Neural cell (in vitro differentiated cells): ENCODE data around the gene GPR152. TPM values are rescaled to one million over a fixed set of nuclear protein-coding genes. Genes with fewer than 3 reads are reported as not detected.

Source experiments
- H2AFZ ChIP-seq: fragments of 200-600, 300-800 bp; sonication (generic), shearing (Covaris generic); 2 replicates; pipeline ENCODE4 v1.6.0; 2014; ENCODE audit warnings: low read depth, mild to moderate bottlenecking, antibody characterized with exemption, low read length, moderate library complexity
- H3F3A ChIP-seq: fragments of 200-600 bp; shearing (Covaris generic); 2 replicates; pipeline ENCODE4 v1.6.1; 2016; ENCODE audit warnings: mild to moderate bottlenecking, moderate library complexity, mixed read lengths, antibody characterized with exemption, low read length; ENCODE audit not compliant: insufficient read depth, poor library complexity, severe bottlenecking
- H3K27ac ChIP-seq: fragments of 200-600, 300-800 bp; sonication (generic), shearing (Covaris generic); 2 replicates; pipeline ENCODE4 v1.5.1; 2014; ENCODE audit warnings: mild to moderate bottlenecking, low read length, moderate library complexity
- H3K27me3 ChIP-seq: fragments of 300-800, 200-600 bp; sonication (generic), shearing (Covaris generic); 2 replicates; pipeline ENCODE4 v1.6.0; 2014; ENCODE audit warnings: mild to moderate bottlenecking, low read depth, low read length, moderate library complexity; ENCODE audit not compliant: insufficient read depth
- H3K36me3 ChIP-seq: fragments of 300-800, 200-600 bp; sonication (generic), shearing (Covaris generic); 2 replicates; pipeline ENCODE4 v1.5.1; 2014; ENCODE audit warnings: mild to moderate bottlenecking, antibody characterized with exemption, low read length, moderate library complexity; ENCODE audit not compliant: insufficient read depth
- H3K4me2 ChIP-seq: fragments of 300-800, 200-600 bp; sonication (generic), shearing (Covaris generic); 2 replicates; pipeline ENCODE4 v1.6.0; 2014; ENCODE audit warnings: mild to moderate bottlenecking, low read length
- H3K4me3 ChIP-seq: fragments of 300-800, 200-600 bp; sonication (generic), shearing (Covaris generic); 2 replicates; pipeline ENCODE4 v1.5.1; 2014; ENCODE audit warnings: mild to moderate bottlenecking, low read length, moderate library complexity
- H3K79me2 ChIP-seq: fragments of 200-600 bp; shearing (Covaris generic); replicated peaks from 2 replicates; pipeline ENCODE4 v1.6.0; 2014; ENCODE audit warnings: mild to moderate bottlenecking, low read length, moderate library complexity; ENCODE audit not compliant: insufficient read depth
- H3K9ac ChIP-seq: fragments of 300-800, 200-600 bp; sonication (generic), shearing (Covaris generic); 2 replicates; pipeline ENCODE4 v1.6.1; 2016; ENCODE audit warnings: mild to moderate bottlenecking, low read length, mixed read lengths
- H3K9me2 ChIP-seq: fragments of 200-600 bp; shearing (Covaris generic); 2 replicates; pipeline ENCODE4 v1.6.1; 2016; ENCODE audit warnings: mild to moderate bottlenecking, low read length, mixed read lengths; ENCODE audit not compliant: insufficient read depth
- H3K9me3 ChIP-seq: fragments of 200-600, 300-800 bp; sonication (generic), shearing (Covaris generic); 2 replicates; pipeline ENCODE4 v1.6.1; 2016; ENCODE audit warnings: mild to moderate bottlenecking, mixed run types, low read length, moderate library complexity, mixed read lengths
- H4K20me1 ChIP-seq: fragments of 200-600 bp; shearing (Covaris generic); 2 replicates; pipeline ENCODE4 v1.6.1; 2016; ENCODE audit warnings: mild to moderate bottlenecking, mixed run types; ENCODE audit not compliant: insufficient read depth
- CTCF ChIP-seq: fragments of 450-650 bp; IDR thresholded peaks from 2 replicates; pipeline ENCODE4 v1.5.1; 2014; ENCODE audit warnings: antibody characterized with exemption, mild to moderate bottlenecking, moderate library complexity; ENCODE audit not compliant: poor library complexity, severe bottlenecking
- EP300 ChIP-seq: fragments of 450-650 bp; conservative IDR thresholded peaks from 2 replicates; pipeline ENCODE4 v1.6.1; 2014; ENCODE audit warnings: antibody characterized with exemption, mild to moderate bottlenecking, moderate library complexity; ENCODE audit not compliant: poor library complexity, severe bottlenecking
- EZH2 ChIP-seq: fragments of 200-600, 300-800 bp; shearing (Covaris generic), sonication (generic); IDR thresholded peaks from 2 replicates; pipeline ENCODE4 v1.6.1; 2014; ENCODE audit warnings: antibody characterized with exemption, low read length, borderline replicate concordance, mild to moderate bottlenecking; ENCODE audit not compliant: insufficient read depth, poor library complexity, severe bottlenecking
- MXI1 ChIP-seq: fragments of 450-650 bp; conservative IDR thresholded peaks from 2 replicates; pipeline ENCODE4 v1.6.1; 2014; ENCODE audit warnings: antibody characterized with exemption, mild to moderate bottlenecking; ENCODE audit not compliant: poor library complexity, severe bottlenecking
- POLR2AphosphoS5 ChIP-seq: IDR thresholded peaks from 2 replicates; pipeline ENCODE4 v1.6.1; 2012
- RAD21 ChIP-seq: fragments of 450-650 bp; conservative IDR thresholded peaks from 2 replicates; pipeline ENCODE4 v1.6.1; 2014; ENCODE audit warnings: antibody characterized with exemption, mild to moderate bottlenecking, moderate library complexity
- SMC3 ChIP-seq: fragments of 450-650 bp; conservative IDR thresholded peaks from 2 replicates; pipeline ENCODE4 v1.6.1; 2014; ENCODE audit warnings: antibody characterized with exemption, mild to moderate bottlenecking, moderate library complexity; ENCODE audit not compliant: poor library complexity
- TAF1 ChIP-seq: IDR thresholded peaks from 2 replicates; pipeline ENCODE4 v1.6.1; 2012; ENCODE audit warnings: low read depth
- polyA plus RNA-seq: library from polyadenylated mRNA; depleted of rRNA; stranded (reverse); fragments of >200 nt; gene quantifications from 2 replicates; pipeline ENCODE4 v1.2.3, GENCODE V29; 2014
- TF ChIP-seq, protein P1 (sequence below): IDR thresholded peaks from 2 replicates; pipeline ENCODE4 v1.6.1; 2012; ENCODE audit warnings: borderline replicate concordance

Gene GPR152
- polyA plus RNA-seq, 1 donor from 2014 or later, result not detected

GRCh38 chr11:67417425-67417824 lies 35.1 kb downstream of the GPR152 start:
- H3K4me2 ChIP-seq, result no peak overlapping the region
- H3K4me3 ChIP-seq, result no peak overlapping the region
- no peaks in the 10 kb centered on the region for H3K9me3 ChIP-seq
- TF ChIP-seq SMC3, result no peak
- no peak for TF ChIP-seq CTCF
- TF ChIP-seq EP300, result no peak
- TF ChIP-seq, protein P1, sequence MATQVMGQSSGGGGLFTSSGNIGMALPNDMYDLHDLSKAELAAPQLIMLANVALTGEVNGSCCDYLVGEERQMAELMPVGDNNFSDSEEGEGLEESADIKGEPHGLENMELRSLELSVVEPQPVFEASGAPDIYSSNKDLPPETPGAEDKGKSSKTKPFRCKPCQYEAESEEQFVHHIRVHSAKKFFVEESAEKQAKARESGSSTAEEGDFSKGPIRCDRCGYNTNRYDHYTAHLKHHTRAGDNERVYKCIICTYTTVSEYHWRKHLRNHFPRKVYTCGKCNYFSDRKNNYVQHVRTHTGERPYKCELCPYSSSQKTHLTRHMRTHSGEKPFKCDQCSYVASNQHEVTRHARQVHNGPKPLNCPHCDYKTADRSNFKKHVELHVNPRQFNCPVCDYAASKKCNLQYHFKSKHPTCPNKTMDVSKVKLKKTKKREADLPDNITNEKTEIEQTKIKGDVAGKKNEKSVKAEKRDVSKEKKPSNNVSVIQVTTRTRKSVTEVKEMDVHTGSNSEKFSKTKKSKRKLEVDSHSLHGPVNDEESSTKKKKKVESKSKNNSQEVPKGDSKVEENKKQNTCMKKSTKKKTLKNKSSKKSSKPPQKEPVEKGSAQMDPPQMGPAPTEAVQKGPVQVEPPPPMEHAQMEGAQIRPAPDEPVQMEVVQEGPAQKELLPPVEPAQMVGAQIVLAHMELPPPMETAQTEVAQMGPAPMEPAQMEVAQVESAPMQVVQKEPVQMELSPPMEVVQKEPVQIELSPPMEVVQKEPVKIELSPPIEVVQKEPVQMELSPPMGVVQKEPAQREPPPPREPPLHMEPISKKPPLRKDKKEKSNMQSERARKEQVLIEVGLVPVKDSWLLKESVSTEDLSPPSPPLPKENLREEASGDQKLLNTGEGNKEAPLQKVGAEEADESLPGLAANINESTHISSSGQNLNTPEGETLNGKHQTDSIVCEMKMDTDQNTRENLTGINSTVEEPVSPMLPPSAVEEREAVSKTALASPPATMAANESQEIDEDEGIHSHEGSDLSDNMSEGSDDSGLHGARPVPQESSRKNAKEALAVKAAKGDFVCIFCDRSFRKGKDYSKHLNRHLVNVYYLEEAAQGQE, result no peak
- no peak for TF ChIP-seq EZH2
- no peak for TF ChIP-seq TAF1
- TF ChIP-seq POLR2AphosphoS5, result no peak
- no peak for TF ChIP-seq MXI1
- no peak for TF ChIP-seq RAD21
- H3K79me2 ChIP-seq, result no peaks in the 10 kb centered on the region
- no peak overlapping the region for H3K27ac ChIP-seq
- no peak overlapping the region for H2AFZ ChIP-seq
- no peaks in the 10 kb centered on the region for H3F3A ChIP-seq
- H3K9me2 ChIP-seq, result no peaks in the 10 kb centered on the region
- peaks cover 23% of the 10 kb centered on the region for H3K27me3 ChIP-seq
- no peak overlapping the region for H3K9ac ChIP-seq
- H3K36me3 ChIP-seq, result no peaks in the 10 kb centered on the region
- no peaks in the 10 kb centered on the region for H4K20me1 ChIP-seq

DNA sequence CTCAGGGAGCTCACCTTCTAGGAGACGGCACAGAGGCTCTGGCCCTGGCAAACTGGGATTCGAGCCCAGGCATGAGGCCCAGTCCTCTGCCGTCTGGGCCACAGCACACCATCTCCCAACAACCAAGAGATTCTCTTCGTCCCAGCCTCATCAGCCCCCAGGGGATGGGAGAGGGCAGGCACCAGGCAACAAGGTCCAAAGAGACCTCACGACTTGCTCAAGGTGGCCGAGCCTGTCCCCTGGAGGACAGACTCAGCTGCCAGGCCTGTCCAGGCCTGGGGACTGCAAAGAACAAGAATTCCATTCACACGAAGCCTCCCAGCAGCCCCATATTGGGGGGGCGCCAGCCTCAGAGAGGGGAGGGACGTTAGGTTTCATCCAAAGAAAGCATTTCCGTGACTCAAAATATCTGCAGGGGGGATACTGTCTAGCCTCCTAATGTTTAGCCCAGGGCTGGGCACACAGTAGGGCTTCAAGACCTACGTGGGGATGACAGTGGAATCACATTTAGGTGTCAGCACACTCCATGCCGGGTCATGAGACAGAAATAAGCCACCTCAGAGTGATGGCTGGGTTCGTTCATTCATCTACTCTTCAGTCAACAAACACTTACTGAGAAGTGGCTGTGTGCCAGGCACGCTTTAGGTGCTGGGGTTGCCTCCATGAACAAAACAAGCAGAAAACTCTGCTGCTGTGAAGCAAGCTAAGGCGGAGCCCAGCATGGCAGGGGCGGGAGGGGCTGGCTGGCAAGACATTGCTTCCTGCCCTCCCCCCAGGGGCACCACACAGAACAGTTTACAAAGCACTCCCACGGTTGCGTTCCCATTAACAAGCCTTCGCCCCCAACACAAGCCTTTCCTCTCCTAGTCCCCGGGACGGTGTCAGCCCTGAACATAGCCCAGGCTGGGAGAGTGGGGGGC lies 35.9 kb downstream of the GPR152 start:
- no peaks in the 10 kb centered on the region for H4K20me1 ChIP-seq
- peaks cover 23% of the 10 kb centered on the region for H3K27me3 ChIP-seq
- no peak overlapping the region for H3K9ac ChIP-seq
- no peaks in the 10 kb centered on the region for H3K36me3 ChIP-seq
- no peak overlapping the region for H3K4me2 ChIP-seq
- H3F3A ChIP-seq, result no peaks in the 10 kb centered on the region
- H3K4me3 ChIP-seq, result no peak overlapping the region
- no peaks in the 10 kb centered on the region for H3K79me2 ChIP-seq
- H3K27ac ChIP-seq, result no peak overlapping the region
- TF ChIP-seq, protein P1, result no peak
- no peak for TF ChIP-seq POLR2AphosphoS5
- TF ChIP-seq CTCF, result no peak
- no peak for TF ChIP-seq EP300
- no peak for TF ChIP-seq SMC3
- no peak for TF ChIP-seq RAD21
- no peak for TF ChIP-seq TAF1
- no peak for TF ChIP-seq EZH2
- no peak for TF ChIP-seq MXI1
- no peaks in the 10 kb centered on the region for H3K9me3 ChIP-seq
- H2AFZ ChIP-seq, result no peak overlapping the region
- no peaks in the 10 kb centered on the region for H3K9me2 ChIP-seq
